GM18867 (cell line): ENCODE data around the gene DCAF8.

ENCODE experiments used
- ATAC-seq: cut with Tn5 transposase; IDR thresholded peaks from one replicate; pipeline ENCODE4 v1.9.1; 2021; ENCODE audit warnings: mild to moderate bottlenecking, moderate library complexity; ENCODE audit not compliant: unreplicated experiment

DCAF8 gene

DNA sequence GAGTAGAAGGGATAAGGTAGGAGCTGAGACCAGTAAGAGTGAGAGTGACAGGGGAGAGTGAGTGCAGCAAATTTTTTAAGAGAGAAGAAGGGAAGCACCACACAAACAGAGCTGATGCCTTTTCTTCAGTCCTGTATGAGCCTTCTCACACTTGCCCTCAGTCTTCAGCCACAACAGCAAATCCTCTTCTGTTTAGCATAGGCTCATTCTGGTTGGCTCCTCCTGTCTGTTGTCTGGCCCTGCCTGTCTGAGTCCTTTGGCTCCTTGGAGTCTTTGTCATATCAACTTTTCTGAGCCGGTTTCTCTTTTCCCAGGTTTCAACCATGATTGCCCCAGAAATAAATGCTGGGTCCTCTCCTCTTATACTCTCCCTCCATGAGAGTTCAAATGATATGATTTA, 84.7 kb downstream of the DCAF8 start:
- no peak for ATAC-seq

DNA sequence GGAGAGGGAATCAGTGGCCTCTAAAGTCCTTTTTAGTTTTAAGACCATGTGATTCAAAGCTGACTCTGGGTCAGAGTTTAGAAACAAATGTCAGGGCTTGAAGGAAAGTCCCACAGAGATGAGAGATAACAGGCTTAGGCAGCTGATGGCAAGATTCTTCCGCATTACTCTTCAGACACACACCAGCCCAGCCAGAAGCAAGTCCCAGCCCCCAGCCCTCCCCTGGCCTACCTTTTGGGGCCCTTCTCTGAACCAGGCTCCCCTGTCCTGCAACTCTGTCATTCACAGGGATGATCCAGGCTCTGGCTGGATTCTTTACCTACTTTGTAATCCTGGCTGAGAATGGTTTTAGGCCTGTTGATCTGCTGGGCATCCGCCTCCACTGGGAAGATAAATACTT, 85.1 kb downstream of the DCAF8 start:
- ATAC-seq: peak; percentile 47

GRCh38 chr1:160171980-160172379, 90.4 kb downstream of the DCAF8 start:
- no peak for ATAC-seq

- no peak for ATAC-seq
Measured at GRCh38 chr1:160171354-160171753, 91.0 kb downstream of the DCAF8 start.

- ATAC-seq: peak; percentile 54
Measured at GRCh38 chr1:160169553-160170399, 92.6 kb downstream of the DCAF8 start.

DNA sequence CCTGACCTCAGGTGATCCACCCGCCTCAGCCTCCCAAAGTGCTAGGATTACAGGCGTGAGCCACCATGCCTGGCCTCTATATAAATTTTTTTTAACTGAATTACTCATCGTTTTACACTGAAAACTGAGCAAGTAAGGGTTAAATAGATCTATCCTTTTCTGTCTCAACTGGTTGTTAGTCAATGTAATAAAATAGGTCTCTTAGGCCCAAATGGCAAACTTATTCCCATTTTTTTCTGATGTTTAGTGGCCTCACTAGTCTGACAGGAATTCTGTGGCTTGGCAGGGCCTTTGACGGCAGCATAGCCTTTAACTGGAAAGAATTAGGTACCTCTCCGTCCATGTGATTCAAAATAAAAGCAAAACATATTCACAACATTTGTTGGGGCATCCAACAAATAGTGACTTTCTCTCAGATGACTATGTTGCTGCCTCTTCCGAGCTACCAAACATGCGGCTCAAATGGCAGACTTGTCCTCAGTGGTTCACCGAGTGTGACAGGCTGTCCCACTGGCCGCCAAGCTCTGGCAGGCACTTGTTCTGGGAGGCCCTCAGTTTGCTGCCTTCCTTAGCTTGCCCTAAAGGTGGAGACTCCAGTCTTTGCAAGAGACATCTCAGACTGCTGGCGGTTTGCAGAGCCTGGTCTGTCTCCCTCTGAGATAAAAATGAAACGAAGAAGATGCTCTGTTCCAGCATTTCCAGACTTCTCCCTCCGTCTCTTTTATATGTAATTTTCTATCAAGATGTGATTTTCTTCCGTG, 93.6 kb downstream of the DCAF8 start:
- ATAC-seq: no peak

- no peak for ATAC-seq
Measured at GRCh38 chr1:160168016-160168415, 94.3 kb downstream of the DCAF8 start.

GRCh38 chr1:160167580-160167979, 94.8 kb downstream of the DCAF8 start:
- no peak for ATAC-seq

- no peak for ATAC-seq
Measured at GRCh38 chr1:160167056-160167455, 95.3 kb downstream of the DCAF8 start.

- no peak for ATAC-seq
Measured at GRCh38 chr1:160166166-160166868, 96.0 kb downstream of the DCAF8 start.
